Suprapubic skin (tissue), 4 donors: ENCODE data around the gene MAPRE2.

ENCODE experiments used
- POLR2A ChIP-seq, 2 donors: fragments of 450-650 bp; IDR thresholded peaks; one replicate each; pipeline ENCODE4 v1.6.1; 2017; ENCODE audit warnings: antibody characterized with exemption in 2 of 2, mild to moderate bottlenecking in 2 of 2, moderate library complexity in 2 of 2
- POLR2AphosphoS5 ChIP-seq, 3 donors: sonication (generic); formaldehyde crosslinking; IDR thresholded peaks; one replicate each; pipeline ENCODE4 v1.6.1; 2017; ENCODE audit warnings: antibody characterized with exemption in 3 of 3
- TF ChIP-seq, protein P1 (sequence below), 2 donors: fragments of 200-600 bp in 1 of 2; fragments of 450-650 bp in 1 of 2; sonication (generic) in 1 of 2; IDR thresholded peaks; one replicate each; pipeline ENCODE4 v1.5.1; 2016 to 2019; ENCODE audit warnings: antibody characterized with exemption in 2 of 2, mild to moderate bottlenecking in 1 of 2, moderate library complexity in 1 of 2

DNA sequence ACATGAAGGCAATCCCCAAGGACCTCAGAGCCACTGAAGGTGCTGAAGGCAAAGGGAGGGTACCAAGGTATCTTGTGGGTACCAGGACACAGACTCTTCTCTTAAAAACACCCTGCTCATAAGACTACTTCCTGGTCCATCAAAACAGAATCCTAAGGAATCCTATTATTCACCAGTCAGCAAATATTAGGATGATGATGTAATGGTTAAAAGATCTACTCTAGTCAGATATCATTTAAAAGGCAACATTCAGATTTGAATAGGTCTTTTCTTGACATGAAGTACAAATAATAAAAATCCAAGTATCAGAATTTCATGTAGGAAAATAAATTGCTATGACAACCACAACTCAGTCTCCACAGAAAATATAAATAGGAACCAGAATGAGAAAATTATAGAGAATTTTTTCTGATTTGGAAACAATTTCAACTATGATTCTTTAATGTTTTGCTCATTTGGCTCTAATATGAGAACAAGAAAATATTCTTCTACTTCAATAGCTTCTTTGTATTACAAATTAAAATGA, 121.9 kb downstream of the MAPRE2 start:
- TF ChIP-seq, protein P1, sequence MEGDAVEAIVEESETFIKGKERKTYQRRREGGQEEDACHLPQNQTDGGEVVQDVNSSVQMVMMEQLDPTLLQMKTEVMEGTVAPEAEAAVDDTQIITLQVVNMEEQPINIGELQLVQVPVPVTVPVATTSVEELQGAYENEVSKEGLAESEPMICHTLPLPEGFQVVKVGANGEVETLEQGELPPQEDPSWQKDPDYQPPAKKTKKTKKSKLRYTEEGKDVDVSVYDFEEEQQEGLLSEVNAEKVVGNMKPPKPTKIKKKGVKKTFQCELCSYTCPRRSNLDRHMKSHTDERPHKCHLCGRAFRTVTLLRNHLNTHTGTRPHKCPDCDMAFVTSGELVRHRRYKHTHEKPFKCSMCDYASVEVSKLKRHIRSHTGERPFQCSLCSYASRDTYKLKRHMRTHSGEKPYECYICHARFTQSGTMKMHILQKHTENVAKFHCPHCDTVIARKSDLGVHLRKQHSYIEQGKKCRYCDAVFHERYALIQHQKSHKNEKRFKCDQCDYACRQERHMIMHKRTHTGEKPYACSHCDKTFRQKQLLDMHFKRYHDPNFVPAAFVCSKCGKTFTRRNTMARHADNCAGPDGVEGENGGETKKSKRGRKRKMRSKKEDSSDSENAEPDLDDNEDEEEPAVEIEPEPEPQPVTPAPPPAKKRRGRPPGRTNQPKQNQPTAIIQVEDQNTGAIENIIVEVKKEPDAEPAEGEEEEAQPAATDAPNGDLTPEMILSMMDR (IDR thresholded peaks at IDR 0.05), result no peak
- TF ChIP-seq POLR2A (IDR thresholded peaks at IDR 0.05) (no peak), POLR2AphosphoS5 (IDR thresholded peaks at IDR 0.05) (no peak)
